Activated CD4-positive, alpha-beta T cell treated with anti-CD3 and anti-CD28 coated beads for 36 hours (primary cell): ENCODE data around the gene RBMXL2. TPM values are rescaled to one million over a fixed set of nuclear protein-coding genes. Genes with fewer than 3 reads are reported as not detected.

ENCODE experiments used
- ATAC-seq: fragments of 200-7000 bp; cut with Tn5 transposase; one replicate; pipeline ENCODE4 v1.10.0; 2021; ENCODE audit warnings: mild to moderate bottlenecking, moderate library complexity
- CTCF ChIA-PET: fragments of 350-600 bp; sonication (Branson Sonifier 250); formaldehyde crosslinking; loops from one replicate; lab custom pipeline; 2021; ENCODE audit warnings: antibody characterized with exemption; lab: Charles Lee
- POLR2A ChIA-PET: fragments of 350-600 bp; sonication (Branson Sonifier 250); formaldehyde crosslinking; loops from one replicate; lab custom pipeline; 2021; ENCODE audit warnings: antibody characterized with exemption, inconsistent platforms; lab: Charles Lee
- DNase-seq: peaks from one replicate; pipeline ENCODE4 v3.0.0-alpha.2; 2020
- H3K27ac Mint-ChIP-seq: one replicate; pipeline ENCODE4 v1.8.0; 2021; ENCODE audit warnings: mixed read lengths
- H3K27me3 Mint-ChIP-seq: one replicate; pipeline ENCODE4 v1.8.0; 2021; ENCODE audit warnings: mixed read lengths
- H3K36me3 Mint-ChIP-seq: one replicate; pipeline ENCODE4 v1.8.0; 2021; ENCODE audit warnings: low read depth, mixed read lengths
- H3K4me1 Mint-ChIP-seq: one replicate; pipeline ENCODE4 v1.8.0; 2021; ENCODE audit warnings: mixed read lengths
- H3K4me3 Mint-ChIP-seq: one replicate; pipeline ENCODE4 v1.8.0; 2021; ENCODE audit warnings: mild to moderate bottlenecking, moderate library complexity, mixed read lengths
- H3K9me3 Mint-ChIP-seq: one replicate; pipeline ENCODE4 v1.8.0; 2021; ENCODE audit warnings: low read depth, mixed read lengths
- intact Hi-C, 2 experiments: fragments of 100-400 bp; cut with DNase I in 1 of 2; cut with micrococcal nuclease in 1 of 2; formaldehyde crosslinking; loops; one replicate each; pipeline versions ENCODE4 v1.14.2 to v1.15.1; 2022 to 2024; cut with DNase I, micrococcal nuclease
- total RNA-seq, 2 experiments: library from RNA; stranded (reverse); gene quantifications; one replicate each; pipeline ENCODE4 v1.2.3, GENCODE V29; 2021

The RBMXL2 gene
- total RNA-seq: not detected

- ATAC-seq (no peak), DNase-seq (no peak)
- Mint-ChIP-seq H3K4me3 (no peak within 1 kb of the TSS), H3K27ac (no peak within 1 kb of the TSS), H3K27me3 (peaks cover 14% of the 10 kb centered on the region), H3K9me3 (no peaks in the 10 kb centered on the region), H3K4me1 (no peaks in the 10 kb centered on the region), H3K36me3 (no peaks in the 10 kb centered on the region)
- CTCF ChIA-PET: interaction anchor here (1.0 kb wide), 1 partner anchor 604 kb away, joined by 3 read pairs; no protein-coding TSS in a partner anchor
- POLR2A ChIA-PET: no interaction called here
- intact Hi-C loops: no loop called here
Observed at GRCh38 chr11:7088921-7089320, at the start of gene RBMXL2. Gene RBMXL2, plus strand, starts transcription at chr11:7088998. Its CDS starts 123 bp downstream, at chr11:7089121.

DNA sequence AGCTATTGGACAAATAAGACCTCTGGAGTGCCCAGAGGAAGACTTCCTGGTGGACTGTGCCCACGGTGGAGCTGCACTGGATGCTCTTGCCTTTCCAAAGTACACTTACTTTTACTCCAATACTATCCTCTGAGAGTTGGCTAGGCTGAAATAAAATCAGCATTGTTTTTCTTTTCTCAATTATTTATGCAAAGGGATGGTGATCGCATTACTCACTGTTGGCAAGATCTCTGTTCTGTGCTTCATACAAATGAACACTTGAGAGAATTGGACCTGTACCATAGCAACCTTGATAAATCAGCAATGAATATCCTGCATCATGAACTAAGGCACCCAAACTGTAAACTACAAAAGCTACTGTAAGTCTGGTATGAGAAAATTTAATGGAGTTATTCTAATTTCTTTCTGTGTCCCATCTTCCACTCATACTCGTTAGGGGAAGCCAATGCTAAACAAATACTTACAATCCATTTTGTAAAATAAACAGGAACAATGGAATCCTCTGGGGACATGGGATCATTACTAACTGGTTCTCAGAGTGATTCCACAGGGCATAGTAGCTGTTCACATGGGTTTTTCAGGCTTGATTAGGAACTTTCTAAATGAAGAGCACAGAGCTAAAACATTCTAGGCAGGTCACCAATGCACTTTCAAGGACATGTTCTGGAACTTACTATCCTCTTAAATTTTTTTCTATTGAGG is 42.2 kb upstream of the RBMXL2 start:
- intact Hi-C loops: no loop called here
- peaks cover 2% of the 10 kb centered on the region for H3K27me3 Mint-ChIP-seq
- ATAC-seq (no peak), DNase-seq (no peak)
- H3K27ac Mint-ChIP-seq: no peak overlapping the region
- POLR2A ChIA-PET: interaction anchor here (0.6 kb wide), 1 partner anchor 298 kb away, joined by 3 read pairs; no protein-coding TSS in a partner anchor
- no peaks in the 10 kb centered on the region for H3K36me3 Mint-ChIP-seq
- H3K9me3 Mint-ChIP-seq: no peaks in the 10 kb centered on the region
- CTCF ChIA-PET: no interaction called here
- H3K4me1 Mint-ChIP-seq: no peaks in the 10 kb centered on the region
- no peak overlapping the region for H3K4me3 Mint-ChIP-seq

- no peak overlapping the region for H3K27ac Mint-ChIP-seq
- H3K27me3 Mint-ChIP-seq: peaks cover 7% of the 10 kb centered on the region
- POLR2A ChIA-PET: no interaction called here
- ATAC-seq: no peak
- H3K4me1 Mint-ChIP-seq: no peaks in the 10 kb centered on the region
- no peak overlapping the region for H3K4me3 Mint-ChIP-seq
- H3K36me3 Mint-ChIP-seq: no peaks in the 10 kb centered on the region
- DNase-seq: no peak
- CTCF ChIA-PET: no interaction called here
- H3K9me3 Mint-ChIP-seq: no peaks in the 10 kb centered on the region
- intact Hi-C loops: no loop called here
Observed at GRCh38 chr11:7050191-7050590, 38.6 kb upstream of the RBMXL2 start.

GRCh38 chr11:7056828-7057513 is 31.8 kb upstream of the RBMXL2 start:
- ChIA-PET CTCF (interaction anchor here (0.6 to 1.1 kb wide), 2 partner anchors 12 to 18 kb away, joined by 3 read pairs; no protein-coding TSS in a partner anchor), POLR2A (no interaction called here)
- Mint-ChIP-seq H3K36me3 (no peaks in the 10 kb centered on the region), H3K27ac (no peak overlapping the region), H3K27me3 (peaks cover 7% of the 10 kb centered on the region), H3K4me1 (no peaks in the 10 kb centered on the region), H3K4me3 (no peak overlapping the region), H3K9me3 (no peaks in the 10 kb centered on the region)
- intact Hi-C loops: no loop called here
- DNase-seq (no peak), ATAC-seq (no peak)

GRCh38 chr11:7057641-7058040 is 31.2 kb upstream of the RBMXL2 start:
- POLR2A ChIA-PET: no interaction called here
- Mint-ChIP-seq H3K4me1 (no peaks in the 10 kb centered on the region), H3K27ac (no peak overlapping the region), H3K27me3 (peaks cover 7% of the 10 kb centered on the region), H3K9me3 (no peaks in the 10 kb centered on the region), H3K4me3 (no peak overlapping the region), H3K36me3 (no peaks in the 10 kb centered on the region)
- no peak for DNase-seq
- CTCF ChIA-PET: interaction anchor here (0.6 to 1.1 kb wide), 5 partner anchors 12 to 834 kb away, joined by 3 read pairs; no protein-coding TSS in a partner anchor
- no peak for ATAC-seq
- intact Hi-C loops: no loop called here

GRCh38 chr11:7060868-7061267 is 27.9 kb upstream of the RBMXL2 start:
- ATAC-seq (no peak), DNase-seq (no peak)
- H3K9me3 Mint-ChIP-seq: no peaks in the 10 kb centered on the region
- H3K36me3 Mint-ChIP-seq: no peaks in the 10 kb centered on the region
- peaks cover 2% of the 10 kb centered on the region for H3K27me3 Mint-ChIP-seq
- ChIA-PET CTCF (interaction anchor here (1.1 kb wide), 1 partner anchor 249 kb away, joined by 3 read pairs; no protein-coding TSS in a partner anchor), POLR2A (no interaction called here)
- no peaks in the 10 kb centered on the region for H3K4me1 Mint-ChIP-seq
- H3K27ac Mint-ChIP-seq: no peak overlapping the region
- intact Hi-C loops: no loop called here
- no peak overlapping the region for H3K4me3 Mint-ChIP-seq

DNA sequence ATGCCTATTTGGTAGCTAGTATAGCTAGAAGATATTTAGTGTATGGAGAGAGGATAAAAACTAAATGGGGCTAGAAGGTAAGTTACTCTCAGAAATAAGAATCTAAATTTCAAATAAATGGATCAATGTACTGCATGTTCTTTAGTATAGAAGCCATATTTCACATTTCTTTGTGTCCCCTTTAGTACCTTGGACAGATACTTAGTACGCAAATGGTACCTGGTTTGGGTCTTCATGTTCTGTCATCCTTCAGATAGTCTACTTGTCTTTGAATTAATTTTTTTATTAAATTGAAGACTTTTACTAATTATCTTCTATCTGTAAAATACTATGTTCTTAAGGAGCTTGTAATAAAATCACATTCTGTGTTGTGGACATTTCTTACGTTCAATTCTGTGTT is 26.3 kb upstream of the RBMXL2 start:
- H3K4me3 Mint-ChIP-seq: no peak overlapping the region
- CTCF ChIA-PET: no interaction called here

GRCh38 chr11:7072401-7073028 is 16.3 kb upstream of the RBMXL2 start:
- ATAC-seq (no peak), DNase-seq (no peak)
- Mint-ChIP-seq H3K27me3 (peaks cover 2% of the 10 kb centered on the region), H3K9me3 (no peaks in the 10 kb centered on the region), H3K27ac (no peak overlapping the region), H3K4me1 (no peaks in the 10 kb centered on the region), H3K4me3 (no peak overlapping the region), H3K36me3 (no peaks in the 10 kb centered on the region)
- intact Hi-C loops: no loop called here
- ChIA-PET POLR2A (interaction anchor here (0.7 kb wide), 1 partner anchor 326 kb away, joined by 3 read pairs; no protein-coding TSS in a partner anchor), CTCF (no interaction called here)

More for the DNA sequence above, 26.3 kb upstream of the RBMXL2 start:
- DNase-seq (no peak), ATAC-seq (no peak)
- POLR2A ChIA-PET: no interaction called here
- Mint-ChIP-seq H3K36me3 (no peaks in the 10 kb centered on the region), H3K9me3 (no peaks in the 10 kb centered on the region), H3K27me3 (peaks cover 2% of the 10 kb centered on the region), H3K27ac (no peak overlapping the region), H3K4me1 (no peaks in the 10 kb centered on the region)
- intact Hi-C loops: no loop called here

GRCh38 chr11:7077101-7077500 is 11.7 kb upstream of the RBMXL2 start:
- ATAC-seq (no peak), DNase-seq (no peak)
- CTCF ChIA-PET: no interaction called here
- Mint-ChIP-seq H3K4me3 (no peak overlapping the region), H3K36me3 (no peaks in the 10 kb centered on the region), H3K27ac (no peak overlapping the region), H3K9me3 (peaks cover 3% of the 10 kb centered on the region), H3K4me1 (no peaks in the 10 kb centered on the region), H3K27me3 (no peaks in the 10 kb centered on the region)
- POLR2A ChIA-PET: no interaction called here
- intact Hi-C loops: no loop called here

- intact Hi-C loops: no loop called here
- Mint-ChIP-seq H3K4me3 (no peak overlapping the region), H3K4me1 (no peaks in the 10 kb centered on the region), H3K9me3 (peaks cover 3% of the 10 kb centered on the region), H3K27me3 (no peaks in the 10 kb centered on the region), H3K27ac (no peak overlapping the region), H3K36me3 (no peaks in the 10 kb centered on the region)
- ChIA-PET CTCF (no interaction called here), POLR2A (no interaction called here)
- DNase-seq: no peak
- ATAC-seq: no peak
Observed at GRCh38 chr11:7079545-7080135, 9.2 kb upstream of the RBMXL2 start.

GRCh38 chr11:7080900-7081299 is 7.9 kb upstream of the RBMXL2 start:
- no peak overlapping the region for H3K27ac Mint-ChIP-seq
- intact Hi-C loops: no loop called here
- no peaks in the 10 kb centered on the region for H3K36me3 Mint-ChIP-seq
- peaks cover 3% of the 10 kb centered on the region for H3K27me3 Mint-ChIP-seq
- DNase-seq (no peak), ATAC-seq (no peak)
- ChIA-PET CTCF (no interaction called here), POLR2A (no interaction called here)
- H3K4me3 Mint-ChIP-seq: no peak overlapping the region
- peaks cover 3% of the 10 kb centered on the region for H3K9me3 Mint-ChIP-seq
- no peaks in the 10 kb centered on the region for H3K4me1 Mint-ChIP-seq
